ENCODE results near the gene AP2A2.

Gene AP2A2

DNA sequence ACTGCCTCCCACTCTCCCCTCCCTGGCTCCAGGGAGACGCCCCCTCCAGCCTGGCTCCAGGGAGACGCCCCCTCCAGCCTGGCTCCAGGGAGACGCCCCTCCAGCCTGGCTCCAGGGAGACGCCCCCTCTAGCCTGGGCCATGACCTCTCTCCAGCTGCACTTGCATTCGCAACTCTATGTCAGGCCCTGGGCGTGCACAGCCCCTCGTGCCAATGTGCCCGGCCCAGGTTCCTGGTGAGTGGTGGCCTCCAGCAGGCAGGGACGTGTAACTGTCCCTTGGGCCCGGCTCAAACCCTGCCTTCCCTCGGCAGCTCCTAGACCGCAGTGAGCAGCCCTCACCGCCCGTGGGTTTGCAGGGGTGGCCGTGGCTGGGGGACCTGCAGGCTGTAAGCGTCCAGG, 104.0 kb downstream of the AP2A2 start:
- no peak for DNase-seq (ENCODE audit: low read depth in 2 of 2)

- no peak for DNase-seq (ENCODE audit: low read depth in 2 of 2)
These were observed 104.4 kb downstream of the AP2A2 start for GRCh38 chr11:1030086-1030485.

DNA sequence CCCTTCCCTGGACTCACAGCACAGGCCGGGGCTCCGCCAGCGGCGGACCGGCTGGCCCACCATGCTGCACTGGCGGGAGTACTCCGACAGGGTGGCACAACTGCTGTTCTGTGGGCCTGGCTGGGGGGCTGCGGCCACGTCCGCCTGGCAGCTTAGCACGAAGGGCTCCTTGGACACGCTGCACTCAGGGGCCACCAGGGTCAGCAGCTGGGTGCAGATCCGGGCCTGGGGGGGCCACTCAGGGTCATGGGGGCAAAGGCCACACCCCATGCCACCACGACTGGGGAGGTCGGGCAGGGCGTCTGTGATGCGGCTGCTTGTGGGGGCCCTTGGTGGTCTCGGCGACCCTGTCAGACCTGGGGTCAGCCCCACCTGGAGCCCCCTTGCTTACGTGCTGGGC, 104.9 kb downstream of the AP2A2 start:
- no peak for DNase-seq (ENCODE audit: low read depth in 2 of 2)

DNA sequence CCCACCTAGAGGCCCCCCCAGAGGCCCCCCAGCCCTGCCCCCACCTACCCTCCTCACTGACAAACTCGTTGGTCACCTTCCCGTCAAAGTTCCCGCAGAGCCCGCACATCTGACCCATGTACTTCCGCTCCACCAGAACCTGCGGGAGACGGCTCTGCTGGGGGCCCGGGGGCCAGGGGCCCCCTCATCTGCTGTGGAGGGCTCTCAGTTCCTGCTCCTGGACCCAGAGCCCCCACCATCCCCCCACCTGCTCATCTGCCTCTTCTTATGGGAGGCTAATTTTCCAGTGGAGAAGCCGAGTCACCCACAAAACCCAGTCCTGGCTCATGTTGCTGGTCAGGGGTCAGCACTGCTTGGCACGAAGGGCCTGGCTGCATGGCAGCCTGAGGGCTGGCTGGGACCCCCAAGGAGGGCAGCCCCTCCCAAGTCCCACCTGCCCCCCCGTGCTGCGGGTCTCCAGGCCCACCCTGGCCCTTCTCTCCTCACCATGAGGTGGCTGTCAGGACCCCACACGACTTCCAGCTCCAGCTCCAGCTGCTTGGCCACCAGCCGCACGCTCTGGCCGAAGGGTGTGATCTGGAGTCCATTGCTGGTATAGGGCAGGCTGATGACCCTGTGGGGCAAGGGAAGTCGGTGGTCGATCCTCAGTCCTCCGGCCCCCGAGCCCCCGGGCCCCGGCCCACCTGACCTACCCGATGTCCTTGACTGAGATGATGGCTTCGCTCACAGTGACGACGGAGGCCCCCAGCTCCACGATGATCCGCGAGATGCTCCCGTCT, 105.6 kb downstream of the AP2A2 start:
- DNase-seq (ENCODE audit: low read depth in 2 of 2), result no peak

DNA sequence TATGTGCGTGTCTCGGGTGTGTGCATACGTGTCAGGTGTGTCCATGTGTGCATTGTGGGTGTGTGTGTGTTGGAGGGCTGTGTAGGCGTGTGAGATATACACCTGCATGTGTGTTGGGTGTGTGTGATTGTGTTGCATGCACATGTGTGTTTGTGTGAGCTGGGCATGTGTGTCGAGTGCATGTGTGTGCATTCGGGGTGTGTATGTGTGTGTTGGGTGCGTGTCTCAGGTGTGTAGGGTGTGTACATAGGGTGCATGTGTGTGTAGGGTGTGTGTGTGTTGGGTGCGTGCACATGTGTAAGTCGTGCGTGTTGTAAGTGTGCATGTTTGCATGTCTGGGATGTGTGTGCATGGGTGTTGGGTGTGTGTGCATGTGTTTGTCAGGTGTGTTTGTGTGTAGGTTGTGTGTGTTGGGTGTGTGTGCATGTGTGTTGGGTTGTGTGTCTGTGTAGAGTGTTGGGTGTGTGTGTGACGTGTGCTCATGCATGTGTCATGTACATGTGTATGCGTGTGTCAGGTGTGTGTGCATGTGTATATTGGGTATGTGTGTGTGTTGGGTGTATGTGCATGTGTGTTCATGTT, 106.7 kb downstream of the AP2A2 start:
- DNase-seq (ENCODE audit: low read depth in 2 of 2), result no peak

DNA sequence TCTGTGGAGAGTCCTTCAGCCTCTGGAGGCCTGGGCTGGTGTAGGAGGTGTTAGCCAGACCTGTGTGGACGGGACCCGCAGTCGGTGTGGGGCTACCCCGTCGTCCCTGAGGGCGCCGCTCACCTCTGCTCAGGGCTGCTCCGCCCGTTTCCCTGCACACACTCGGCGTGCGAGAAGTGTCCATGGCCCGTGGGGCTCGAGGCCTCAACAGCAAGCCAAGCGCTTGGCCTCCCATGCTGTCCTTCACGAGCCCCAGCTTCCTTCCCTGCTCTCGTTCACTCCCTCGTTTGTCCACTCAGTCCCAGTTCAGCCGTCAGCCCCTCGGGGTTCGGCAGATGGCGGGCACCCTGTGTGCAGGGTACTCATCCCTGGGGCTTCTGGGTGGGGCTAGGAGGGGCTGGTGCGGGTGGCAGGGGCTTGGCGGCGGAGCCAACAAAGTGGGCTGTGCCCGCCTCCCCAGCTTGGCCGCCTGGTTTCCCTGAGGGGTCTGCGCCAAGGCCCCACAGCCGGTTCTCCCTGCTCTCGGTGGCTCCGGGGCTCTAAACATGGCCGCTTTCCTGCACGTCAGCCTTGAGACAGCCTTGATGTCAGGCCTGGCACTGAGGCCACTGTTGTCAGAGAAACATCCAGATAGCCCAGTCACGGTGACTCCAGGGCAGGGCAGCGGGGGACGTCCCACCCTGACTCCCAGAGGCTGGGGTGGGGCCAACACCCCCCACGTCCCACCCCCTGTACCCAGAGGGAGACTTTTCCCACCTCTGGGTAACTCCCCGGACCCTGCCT, 107.5 kb downstream of the AP2A2 start:
- no peak for DNase-seq (ENCODE audit: low read depth in 2 of 2)

- no peak for DNase-seq (ENCODE audit: low read depth in 2 of 2)
These were observed 108.3 kb downstream of the AP2A2 start for GRCh38 chr11:1034001-1034400.

GRCh38 chr11:1034456-1035295, 109.0 kb downstream of the AP2A2 start:
- no peak for DNase-seq (ENCODE audit: low read depth in 2 of 2)

GRCh38 chr11:1035577-1036283, 110.1 kb downstream of the AP2A2 start:
- DNase-seq (ENCODE audit: low read depth in 2 of 2), result no peak

GRCh38 chr11:1036303-1036923, 110.7 kb downstream of the AP2A2 start, which contains the start of gene MUC6:
Gene MUC6 (minus strand): TSS chr11:1036718. CDS start chr11:1036655, 63 bp downstream.
- DNase-seq (ENCODE audit: low read depth in 2 of 2), result no peak

DNA sequence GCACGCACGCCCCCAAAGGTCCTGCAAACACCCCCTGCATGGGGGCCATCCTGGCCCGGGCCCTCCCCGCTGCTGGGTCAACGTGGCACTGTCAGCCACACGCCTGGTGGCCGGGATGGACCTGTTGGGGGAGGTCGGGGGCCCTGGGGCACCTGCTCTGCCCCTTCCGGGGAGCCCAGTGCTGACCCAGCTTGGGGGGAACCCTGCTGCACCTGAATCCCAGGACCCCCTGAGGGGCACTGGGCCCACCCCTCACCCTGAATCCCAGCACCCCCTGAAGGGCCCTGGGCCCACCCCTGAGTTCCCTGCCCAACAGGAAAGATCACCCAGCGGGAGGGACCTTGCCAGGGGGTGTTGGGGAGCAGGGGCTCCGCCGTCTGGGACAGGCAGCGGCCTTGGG, 111.3 kb downstream of the AP2A2 start:
- no peak for DNase-seq (ENCODE audit: low read depth in 2 of 2)

DNA sequence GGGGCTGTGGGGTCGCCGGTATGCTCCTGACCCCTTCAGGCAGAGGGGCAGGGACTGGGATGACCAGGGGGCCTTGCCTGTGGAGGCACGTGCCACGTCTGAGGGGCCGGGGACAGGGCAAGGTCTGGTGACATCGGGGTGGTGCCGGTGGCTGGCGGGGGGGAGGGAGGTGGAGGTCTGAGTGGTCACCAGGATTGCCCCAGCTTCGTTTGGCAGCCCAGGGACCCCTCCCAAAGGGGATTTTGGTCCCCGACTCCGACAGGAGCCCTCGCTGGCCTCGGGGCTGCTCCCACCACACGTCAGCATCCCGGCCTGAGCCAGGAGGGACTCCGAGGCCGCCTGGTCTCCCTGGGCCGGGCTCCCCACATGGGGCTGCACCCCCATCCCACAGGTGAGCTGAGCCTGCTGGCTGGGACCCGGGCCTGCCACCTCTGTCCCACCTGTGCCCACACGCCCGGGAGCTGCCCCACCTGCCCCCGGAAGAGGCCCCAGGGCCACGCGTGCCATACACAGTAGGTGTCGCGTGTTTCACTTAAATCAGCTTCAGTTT, 111.9 kb downstream of the AP2A2 start:
- DNase-seq (ENCODE audit: low read depth in 2 of 2), result no peak

GRCh38 chr11:1038361-1038760, 112.7 kb downstream of the AP2A2 start:
- DNase-seq (ENCODE audit: low read depth in 2 of 2), result no peak

DNA sequence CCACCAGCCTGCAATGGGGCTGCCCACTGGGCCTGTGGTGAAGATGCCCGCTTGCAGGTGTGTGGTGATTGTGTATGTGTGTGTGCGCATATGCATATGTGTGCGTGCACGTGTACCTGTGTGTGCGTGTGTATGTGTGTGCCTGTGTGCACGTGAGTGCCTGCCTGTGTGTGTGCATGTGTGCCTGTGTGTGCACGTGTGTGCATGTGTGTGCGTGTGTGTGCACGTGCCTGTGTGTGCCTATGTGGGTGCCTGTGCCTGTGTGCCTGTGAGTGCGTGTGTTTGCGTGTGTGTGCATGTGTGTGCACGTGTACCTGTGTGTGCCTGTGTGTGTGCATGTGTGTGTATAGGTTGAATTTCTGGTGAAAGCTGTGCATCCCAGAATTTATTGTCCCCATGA, 113.3 kb downstream of the AP2A2 start:
- no peak for DNase-seq (ENCODE audit: low read depth in 2 of 2)

- DNase-seq (ENCODE audit: low read depth in 2 of 2), result no peak
These were observed 114.1 kb downstream of the AP2A2 start for GRCh38 chr11:1039481-1040427.

- no peak for DNase-seq (ENCODE audit: low read depth in 2 of 2)
These were observed 114.9 kb downstream of the AP2A2 start for GRCh38 chr11:1040428-1041148.

DNA sequence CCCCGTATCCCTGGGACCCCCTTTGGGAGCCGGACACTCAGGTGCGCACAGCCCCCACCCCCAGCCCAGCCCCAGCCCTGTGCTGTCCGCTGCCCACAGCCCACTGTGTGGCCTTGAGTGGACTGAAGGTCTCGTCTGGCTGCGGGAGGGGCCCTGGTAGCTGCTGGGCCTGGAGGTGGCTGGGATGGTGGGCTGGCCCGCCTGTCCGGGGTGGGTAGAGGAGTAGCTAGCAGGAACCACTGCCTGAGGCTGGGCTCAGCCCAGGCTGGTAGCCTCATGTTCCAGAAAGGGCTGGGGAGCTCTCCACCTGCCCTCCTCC, 115.4 kb downstream of the AP2A2 start:
- no peak for DNase-seq (ENCODE audit: low read depth in 2 of 2)

DNA sequence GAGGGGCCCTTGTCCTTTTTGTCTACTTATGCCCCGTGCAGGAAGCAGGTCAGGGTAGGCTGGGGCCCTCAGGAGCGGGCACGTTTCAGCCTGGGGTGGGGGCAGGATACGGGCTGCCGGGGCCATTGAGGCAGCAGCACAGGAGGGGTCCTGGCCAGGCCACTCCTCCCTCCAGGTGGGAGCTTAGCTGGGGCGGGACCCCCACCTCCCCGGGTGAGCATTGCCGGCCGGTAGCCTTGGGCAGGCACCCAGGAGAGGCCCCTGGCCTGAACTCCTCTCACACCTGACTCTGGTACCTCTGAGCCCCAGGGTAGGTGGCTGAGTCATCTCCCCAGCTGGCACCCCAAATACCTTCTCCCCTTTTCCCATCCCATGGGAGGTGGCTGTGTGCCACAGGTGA, 115.8 kb downstream of the AP2A2 start:
- DNase-seq (ENCODE audit: low read depth in 2 of 2), result no peak
